HG03520 (cell line): ENCODE data around the gene SPEN.
"Not testable (repeated sequence)": the region's sequence is repeated elsewhere in the genome, so short reads cannot be mapped to it uniquely, and the experiment has no call there.

Source experiments
- ATAC-seq: cut with Tn5 transposase; IDR thresholded peaks from one replicate; pipeline ENCODE4 v1.9.1; 2021; ENCODE audit warnings: mild to moderate bottlenecking, moderate library complexity; ENCODE audit not compliant: unreplicated experiment

The SPEN gene, protein sequence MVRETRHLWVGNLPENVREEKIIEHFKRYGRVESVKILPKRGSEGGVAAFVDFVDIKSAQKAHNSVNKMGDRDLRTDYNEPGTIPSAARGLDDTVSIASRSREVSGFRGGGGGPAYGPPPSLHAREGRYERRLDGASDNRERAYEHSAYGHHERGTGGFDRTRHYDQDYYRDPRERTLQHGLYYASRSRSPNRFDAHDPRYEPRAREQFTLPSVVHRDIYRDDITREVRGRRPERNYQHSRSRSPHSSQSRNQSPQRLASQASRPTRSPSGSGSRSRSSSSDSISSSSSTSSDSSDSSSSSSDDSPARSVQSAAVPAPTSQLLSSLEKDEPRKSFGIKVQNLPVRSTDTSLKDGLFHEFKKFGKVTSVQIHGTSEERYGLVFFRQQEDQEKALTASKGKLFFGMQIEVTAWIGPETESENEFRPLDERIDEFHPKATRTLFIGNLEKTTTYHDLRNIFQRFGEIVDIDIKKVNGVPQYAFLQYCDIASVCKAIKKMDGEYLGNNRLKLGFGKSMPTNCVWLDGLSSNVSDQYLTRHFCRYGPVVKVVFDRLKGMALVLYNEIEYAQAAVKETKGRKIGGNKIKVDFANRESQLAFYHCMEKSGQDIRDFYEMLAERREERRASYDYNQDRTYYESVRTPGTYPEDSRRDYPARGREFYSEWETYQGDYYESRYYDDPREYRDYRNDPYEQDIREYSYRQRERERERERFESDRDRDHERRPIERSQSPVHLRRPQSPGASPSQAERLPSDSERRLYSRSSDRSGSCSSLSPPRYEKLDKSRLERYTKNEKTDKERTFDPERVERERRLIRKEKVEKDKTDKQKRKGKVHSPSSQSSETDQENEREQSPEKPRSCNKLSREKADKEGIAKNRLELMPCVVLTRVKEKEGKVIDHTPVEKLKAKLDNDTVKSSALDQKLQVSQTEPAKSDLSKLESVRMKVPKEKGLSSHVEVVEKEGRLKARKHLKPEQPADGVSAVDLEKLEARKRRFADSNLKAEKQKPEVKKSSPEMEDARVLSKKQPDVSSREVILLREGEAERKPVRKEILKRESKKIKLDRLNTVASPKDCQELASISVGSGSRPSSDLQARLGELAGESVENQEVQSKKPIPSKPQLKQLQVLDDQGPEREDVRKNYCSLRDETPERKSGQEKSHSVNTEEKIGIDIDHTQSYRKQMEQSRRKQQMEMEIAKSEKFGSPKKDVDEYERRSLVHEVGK (N-terminal part only)

DNA sequence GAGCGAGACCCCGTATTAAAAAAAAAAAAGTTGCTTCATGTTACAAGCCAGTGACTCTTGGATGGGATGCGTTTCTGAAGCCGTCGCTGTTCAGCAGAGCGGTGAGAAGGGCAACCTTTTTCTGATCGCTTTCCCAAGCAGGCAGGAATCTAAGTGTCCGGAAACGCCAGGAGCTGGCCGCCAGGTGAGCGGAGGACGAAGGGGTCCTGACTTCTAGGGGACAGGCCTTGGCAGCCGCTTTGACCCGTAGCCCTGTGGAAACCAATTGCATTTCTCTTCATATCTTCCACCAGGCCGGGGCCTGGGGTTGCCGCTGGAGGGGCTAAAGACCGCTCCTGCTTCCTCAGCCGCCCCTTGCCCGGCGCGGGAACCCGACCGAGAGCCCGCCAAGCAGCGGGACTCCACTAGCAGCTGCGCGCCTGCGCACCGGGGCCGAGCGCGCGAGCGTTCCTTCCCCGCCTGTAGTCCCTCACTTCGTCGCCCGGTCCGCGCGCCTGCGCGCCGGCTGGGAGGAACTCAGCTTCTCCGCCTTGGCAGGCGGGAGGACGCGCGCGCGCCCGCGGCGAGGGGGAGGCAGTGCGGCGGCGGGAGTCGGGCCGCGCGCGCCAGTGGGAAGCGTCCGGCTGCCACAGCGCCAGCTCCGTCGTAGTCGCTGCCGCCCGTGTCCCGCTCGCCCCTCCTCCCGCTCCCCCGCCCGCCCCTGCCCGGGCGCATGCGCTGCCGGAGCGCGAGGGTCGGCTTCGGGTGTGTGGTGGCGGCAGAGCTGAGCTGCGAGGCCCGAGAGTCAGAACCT lies at the start of gene SPEN:
Gene SPEN (plus strand): TSS at position 608 of the 793 bp plus-strand sequence. CDS start 361 bp downstream, outside the sequence.
- peak; percentile 67 for ATAC-seq

DNA sequence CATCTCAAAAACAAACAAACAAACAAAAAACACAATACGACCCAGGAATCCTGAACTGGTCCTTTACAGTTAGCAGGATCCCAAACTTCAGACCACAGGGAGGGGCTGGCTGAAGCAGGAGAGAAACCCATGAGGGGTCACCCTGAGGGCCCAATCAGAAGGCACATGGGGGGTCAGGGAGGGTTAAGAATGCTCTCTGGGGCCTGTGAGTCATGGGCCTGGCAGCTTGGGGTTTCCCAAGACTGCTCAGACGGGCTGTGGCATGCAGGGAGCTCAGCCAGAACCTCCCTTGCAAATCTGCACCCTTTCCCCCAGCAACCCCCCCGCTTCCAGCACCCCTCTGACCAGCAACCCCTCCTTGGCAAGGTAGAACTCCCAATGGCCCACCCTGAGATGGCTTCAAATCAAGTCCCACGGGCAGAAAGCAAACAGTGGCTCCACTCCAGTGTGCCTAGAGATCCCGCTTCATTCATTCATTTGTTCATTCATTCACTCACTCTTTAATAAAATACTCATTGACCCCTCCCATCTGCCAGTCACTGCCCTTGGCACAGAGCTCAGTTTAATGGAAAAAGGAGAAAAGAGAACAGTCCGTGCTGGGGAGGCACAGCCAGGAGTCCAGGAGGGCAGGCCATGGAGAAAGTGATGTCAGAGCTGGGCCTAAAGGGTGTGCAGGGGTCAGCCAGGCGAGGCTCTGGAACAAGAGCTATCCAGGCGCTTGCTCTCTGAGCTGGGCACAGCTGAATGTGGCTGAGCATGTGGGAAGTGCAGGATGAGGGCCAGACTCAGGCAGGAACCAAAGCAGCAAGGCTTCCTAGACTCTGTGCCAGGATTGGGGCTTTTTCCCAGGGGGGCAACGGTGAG lies 48.3 kb upstream of the SPEN start:
- no peak for ATAC-seq

DNA sequence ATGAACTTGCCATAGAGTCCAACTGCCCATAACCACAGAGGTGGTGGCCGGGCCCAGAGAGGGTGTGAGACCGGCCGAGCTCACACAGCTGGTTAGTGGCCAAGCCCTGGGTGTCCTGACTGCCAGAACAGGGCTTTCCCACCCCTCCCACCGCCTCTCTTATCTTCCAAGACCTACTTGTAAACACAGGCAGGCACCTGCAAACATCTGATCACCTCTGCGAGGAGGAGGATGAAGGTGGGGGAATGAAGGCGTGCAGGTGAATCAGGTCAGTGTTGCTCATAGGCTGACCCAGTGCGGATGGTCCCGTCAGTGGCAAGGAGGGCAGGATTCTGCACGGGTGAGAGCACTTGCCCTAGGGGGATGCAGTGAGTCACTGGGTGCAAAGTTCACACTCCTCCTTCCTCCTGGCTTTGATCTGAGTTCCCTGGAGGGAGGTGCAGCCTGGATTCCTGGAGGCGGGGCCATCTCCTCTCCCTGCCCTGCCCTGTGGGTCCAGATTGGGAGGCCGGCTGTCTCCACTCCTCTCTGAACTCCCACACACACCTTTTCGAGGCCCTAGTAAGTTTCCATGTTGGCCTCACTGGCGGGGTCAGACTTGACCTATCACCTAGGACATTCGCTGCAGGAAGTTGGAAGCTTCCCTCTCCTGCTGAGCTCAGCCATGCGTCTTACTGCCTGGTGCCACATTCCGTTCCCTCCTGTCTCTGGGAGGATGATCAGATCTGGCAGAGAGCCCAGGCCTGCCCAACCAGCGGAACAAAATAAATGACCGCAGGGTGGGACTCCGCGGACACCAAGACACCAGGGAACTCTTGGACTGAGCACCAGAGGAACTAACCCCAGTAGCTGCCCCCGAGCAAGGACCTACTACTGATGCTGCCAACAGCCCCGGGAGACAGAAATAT lies 47.3 kb upstream of the SPEN start:
- no peak for ATAC-seq

DNA sequence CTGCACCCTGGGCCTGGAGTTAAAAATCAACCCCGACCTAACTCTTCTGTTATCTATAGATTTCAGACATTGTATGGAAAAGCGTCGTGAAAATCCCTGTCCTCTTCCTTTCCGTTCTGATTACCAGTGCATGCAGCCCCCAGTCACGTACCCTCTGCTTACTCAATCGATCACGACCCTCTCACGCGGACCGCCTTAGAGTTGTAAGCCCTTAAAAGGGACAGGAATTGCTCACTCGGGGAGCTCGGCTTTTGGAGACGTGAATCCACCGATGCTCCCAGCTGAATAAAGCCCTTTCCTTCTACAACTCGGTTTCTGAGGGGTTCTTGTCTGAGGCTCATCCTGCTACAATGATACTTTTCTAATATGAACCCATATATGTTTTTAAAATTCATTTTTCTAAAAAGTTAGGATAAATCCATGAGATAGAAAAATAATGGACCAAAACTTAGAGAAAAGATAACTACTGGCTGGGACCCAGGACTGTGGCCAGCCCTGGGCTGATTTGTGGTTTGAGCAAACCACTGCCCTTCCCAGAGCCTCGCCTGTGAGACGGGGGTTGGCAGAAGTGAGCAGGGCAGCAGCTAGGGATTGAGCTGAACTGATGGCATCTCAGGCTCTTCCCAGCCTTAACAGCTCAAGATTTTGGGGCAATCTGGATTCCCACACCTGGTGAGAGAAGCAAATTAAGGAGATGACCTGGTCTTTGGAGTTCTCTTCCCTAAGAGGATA lies 45.1 kb upstream of the SPEN start:
- no peak for ATAC-seq

DNA sequence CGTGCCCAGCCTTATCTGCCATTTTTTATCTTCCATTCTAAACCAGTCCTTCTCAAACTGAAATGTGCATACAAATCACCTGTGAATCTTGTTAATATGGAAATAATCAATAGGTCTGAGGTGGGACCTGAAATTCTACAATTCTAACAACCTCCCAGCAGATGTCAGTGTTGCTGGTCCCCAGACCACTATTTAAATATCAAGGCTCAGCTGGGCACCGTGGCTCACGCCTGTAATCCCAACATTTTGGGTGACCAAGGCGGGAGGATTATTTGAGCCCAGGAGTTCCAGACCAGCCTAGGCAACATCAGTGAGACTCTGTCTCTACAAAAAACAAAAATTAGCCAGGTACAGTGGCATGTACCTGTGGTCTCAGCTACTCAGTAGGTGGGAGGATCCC lies 44.1 kb upstream of the SPEN start:
- no peak for ATAC-seq

DNA sequence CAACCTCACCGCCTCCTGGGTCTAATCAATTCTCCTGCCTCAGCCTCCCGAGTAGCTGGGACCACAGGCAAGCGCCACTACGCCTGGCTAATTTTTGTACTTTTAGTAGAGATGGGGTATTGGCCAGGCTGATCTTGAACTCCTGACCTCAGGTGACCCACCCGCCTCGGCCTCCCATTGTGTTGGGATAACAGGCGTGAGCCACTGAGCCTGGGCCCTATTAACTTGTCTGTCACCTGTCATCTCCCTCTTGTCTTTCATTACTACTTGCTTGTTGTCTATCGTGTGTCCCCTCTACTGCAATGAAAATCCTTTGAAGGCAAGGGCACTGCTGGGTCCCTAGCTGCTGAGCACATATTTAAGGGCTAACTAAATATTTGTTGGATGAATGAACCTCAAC lies 43.4 kb upstream of the SPEN start:
- ATAC-seq = no peak

DNA sequence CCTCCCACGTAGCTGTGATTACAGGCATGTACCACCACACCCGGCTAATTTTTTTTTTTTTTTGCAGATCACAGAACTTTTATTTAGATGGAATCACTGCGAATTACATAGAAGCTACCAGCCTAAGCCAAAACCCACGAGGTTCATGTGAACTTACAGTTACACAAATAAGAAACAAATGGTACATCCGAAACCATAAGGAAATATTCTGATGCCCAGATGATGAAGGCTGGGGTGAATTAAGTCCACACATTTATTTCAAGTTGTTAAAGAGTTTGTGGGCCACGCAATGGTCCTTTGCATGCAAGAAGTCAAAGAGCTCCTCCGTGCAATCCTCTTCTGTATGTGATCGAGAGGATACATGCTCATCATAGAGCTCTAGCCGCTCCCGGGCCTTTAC lies 40.4 kb upstream of the SPEN start:
- ATAC-seq = no peak

DNA sequence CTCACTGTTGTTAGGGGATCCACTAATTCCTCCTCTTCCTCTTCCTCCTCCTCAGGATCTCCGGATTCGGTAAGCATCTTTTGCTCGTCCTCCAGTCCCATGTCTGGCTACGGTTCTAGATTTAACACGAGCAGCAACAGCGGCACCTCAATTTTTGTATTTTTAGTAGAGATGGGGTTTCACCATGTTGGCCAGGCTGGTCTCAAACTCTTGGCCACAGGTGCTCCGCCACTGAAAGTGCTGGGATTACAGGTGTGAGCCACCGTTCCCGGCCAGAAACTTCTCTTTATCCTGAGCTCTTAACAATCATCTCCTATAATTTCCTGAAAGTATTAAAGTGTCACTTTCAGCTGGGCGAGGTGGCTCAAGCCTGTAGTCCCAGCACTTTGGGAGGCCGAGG lies 40.0 kb upstream of the SPEN start, which contains the start of gene UQCRHL:
Gene UQCRHL (minus strand): TSS at position 101 of the 400 bp plus-strand sequence. CDS start 0 bp downstream, at position 101.
- ATAC-seq = not testable (repeated sequence)

DNA sequence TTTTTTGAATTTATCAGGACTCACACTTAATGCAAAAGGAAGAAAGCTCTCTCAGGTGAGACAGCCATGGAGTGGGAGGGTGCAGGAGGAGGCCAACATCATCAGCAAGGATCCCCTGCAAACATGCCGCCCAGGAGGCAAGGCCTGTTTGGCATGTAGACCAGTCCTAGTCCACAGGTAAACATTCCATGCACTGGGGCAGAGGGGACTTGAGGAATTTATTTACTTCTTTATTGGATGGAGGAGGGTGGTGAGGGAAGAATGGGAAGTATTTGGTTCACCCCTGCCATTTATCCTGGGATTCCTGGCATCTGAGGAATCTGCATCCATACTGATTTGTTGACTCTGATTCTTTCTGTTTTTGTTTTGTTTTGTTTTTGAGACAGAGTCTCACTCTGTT lies 38.6 kb upstream of the SPEN start:
- no peak for ATAC-seq

DNA sequence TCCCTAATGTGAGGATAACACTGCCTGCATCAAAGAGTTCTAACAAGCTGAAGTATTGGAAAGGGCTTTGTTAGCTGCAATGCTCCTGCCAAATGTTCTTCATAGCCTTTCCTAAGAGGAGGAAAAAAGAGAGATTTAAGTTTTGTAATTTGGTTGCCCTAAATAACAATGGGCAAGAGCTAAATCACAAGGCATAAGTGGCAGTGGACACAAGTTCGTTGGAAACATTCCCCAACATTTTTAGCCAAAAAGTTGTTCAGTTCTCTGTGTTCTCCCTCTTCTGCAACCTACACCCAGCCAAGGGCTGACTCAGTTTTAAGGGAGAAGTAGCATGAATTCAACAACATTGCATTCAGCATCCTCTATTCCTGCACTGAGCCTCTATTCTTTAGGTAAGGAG lies 37.4 kb upstream of the SPEN start:
- ATAC-seq = no peak

DNA sequence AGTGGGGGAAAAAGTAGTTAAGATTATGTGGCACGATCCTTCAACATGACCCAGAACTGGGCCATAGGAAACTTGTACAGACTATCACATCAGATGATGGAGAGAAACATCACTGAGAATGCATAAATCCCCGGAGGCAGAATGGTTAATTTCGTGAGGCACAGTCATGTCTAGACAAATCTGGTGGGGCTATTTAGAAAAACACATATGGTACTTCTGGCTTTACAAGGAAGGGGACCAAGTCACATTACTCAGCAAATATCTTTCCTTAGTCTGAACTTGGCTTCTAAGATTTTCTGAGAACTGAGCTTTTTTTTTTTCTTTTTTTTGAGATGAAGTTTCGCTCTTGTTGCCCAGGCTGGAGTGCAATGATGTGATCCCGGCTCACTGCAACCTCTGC lies 30.8 kb upstream of the SPEN start:
- ATAC-seq = no peak

DNA sequence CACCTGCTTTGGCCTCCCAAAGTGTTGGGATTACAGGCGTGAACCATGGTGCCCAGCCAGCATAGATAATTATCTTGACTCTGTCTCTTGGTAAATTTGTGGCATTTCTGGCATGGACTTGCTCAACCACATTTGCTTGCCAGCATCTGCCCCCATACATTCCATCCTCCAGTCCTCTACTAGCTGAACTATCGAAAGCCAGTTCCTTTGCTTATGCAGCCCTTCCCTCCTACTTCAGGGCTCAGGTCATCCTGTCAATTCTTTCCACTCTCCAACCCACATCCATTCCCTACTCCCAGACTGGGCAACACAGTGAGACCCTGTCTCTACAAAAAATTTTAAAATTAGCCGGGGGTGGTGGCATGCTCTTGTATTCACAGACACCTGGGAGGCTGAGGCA lies 27.0 kb upstream of the SPEN start:
- ATAC-seq = no peak

DNA sequence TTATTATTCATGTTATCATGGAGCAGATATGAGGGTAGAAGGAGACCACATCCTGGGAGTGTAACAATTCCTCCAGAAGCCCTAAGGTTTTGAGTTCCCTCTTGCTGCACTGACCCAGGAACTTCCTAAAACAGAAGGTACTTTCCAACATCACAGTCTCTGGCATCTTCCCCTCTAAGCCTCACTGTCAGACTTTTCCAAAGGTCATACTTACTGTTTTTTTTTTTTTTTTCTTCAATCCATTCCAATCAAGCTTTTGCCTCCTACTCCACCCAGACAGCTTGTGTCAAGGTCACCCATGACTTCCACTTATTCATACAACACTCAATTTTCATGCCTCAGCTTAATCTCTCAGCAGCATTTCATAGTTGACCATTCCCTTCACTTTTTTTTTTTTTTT lies 21.7 kb upstream of the SPEN start:
- ATAC-seq = no peak

DNA sequence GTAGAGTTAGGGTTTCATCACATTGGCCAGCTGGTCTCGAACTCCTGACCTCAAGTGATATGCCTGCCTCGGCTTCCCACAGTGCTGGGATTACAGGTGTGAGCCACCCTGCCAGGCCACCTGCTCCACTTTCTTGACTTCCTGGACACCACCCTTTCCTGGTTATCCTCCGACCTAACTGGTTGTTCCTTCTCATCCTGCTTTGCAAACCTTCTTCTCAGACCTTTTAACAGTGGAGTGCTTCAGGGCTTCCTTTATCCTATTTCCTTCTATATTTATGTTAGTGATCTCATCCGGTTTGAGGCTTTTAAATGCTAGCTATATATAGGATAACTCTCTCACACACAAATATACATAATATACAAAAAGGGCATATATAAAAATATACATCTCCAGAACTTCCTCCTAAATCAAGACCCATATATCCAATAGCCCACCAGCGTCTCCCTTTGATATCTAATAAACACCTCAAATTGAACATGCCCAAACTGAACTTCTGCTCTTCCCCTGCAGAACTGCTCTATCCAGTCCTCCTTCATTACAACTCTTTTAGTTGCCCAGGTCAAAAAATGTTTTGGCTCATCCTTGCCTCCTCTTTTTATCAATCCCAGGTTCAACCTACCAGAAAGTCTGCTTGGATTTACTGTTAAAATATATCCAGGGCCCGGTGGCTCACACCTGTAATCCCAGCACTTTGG lies 20.5 kb upstream of the SPEN start:
- ATAC-seq = no peak

DNA sequence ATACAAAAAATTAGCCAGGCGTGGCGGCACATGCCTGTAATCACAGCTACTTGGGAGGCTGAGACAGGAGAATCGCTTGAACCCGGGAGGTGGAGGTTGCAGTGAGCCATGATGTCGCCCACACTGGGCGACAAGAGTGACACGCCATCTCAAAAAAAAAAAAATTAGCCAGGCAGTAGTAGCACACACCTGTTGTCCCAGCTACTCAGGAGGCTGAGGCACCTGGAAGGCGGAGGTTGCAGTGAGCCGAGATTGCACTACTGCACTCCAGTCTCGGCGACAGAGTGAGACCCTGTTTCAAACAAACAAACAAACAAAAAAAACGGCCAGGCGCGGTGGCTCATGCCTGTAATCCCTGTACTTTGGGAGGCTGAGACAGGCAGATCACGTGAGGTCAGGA lies 19.9 kb upstream of the SPEN start:
- not testable (repeated sequence) for ATAC-seq

DNA sequence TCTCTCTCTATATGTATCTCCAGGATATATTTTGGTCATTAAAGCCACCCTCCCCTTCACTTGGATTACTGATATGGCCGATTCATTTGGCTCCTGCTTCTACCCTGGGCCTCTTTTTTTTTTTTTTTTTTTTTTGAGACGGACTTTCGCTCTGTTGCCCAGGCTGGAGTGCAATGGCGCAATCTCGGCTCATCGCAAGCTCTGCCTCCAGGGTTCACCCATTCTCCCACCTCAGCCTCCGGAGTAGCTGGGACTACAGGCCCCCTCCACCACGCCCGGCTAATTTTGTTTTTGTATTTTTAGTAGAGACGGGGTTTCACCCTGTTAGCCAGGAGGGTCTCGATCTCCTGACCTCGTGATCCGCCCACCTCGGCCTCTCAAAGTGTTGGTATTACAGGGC lies 18.6 kb upstream of the SPEN start:
- not testable (repeated sequence) for ATAC-seq

DNA sequence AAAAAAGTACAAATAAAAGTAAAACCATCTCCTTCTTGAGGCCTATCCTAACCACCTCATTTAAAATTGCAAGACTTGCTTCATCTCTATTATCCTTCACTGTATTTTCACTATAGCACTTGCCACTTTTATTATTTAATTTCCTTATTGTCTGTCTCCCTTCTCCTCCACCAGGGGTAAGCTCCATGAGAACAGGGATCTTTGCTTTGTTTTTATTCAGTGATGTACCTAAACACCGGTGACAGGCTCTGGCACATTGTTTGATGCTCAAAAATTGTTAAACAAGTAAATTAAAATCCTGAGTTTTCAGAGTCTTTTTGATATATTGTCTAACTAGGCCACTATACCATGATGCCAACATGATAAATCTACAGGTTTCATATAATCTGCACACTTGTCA lies 17.2 kb upstream of the SPEN start:
- no peak for ATAC-seq
